IPS-18c (cell line): Measurements from ENCODE around the gene ENPEP.
"Not testable (repeated sequence)": the region's sequence is repeated elsewhere in the genome, so short reads cannot be mapped to it uniquely, and the experiment has no call there.

Experiments used
- H3K4me3 ChIP-seq: 2 replicates; pipeline ENCODE4 v1.7.0; 2013; ENCODE audit warnings: low read depth, mild to moderate bottlenecking, low read length, moderate library complexity; ENCODE audit not compliant: insufficient read depth
- H3K9me3 ChIP-seq: one replicate; pipeline ENCODE4 v1.6.1; 2013; ENCODE audit warnings: mild to moderate bottlenecking, low read length, moderate library complexity; ENCODE audit not compliant: control insufficient read depth, insufficient read depth

Gene ENPEP

GRCh38 chr4:110475881-110476818 lies at the start of gene ENPEP:
ENPEP (plus strand) TSS chr4:110476155; CDS start chr4:110476415, 260 bp downstream.
- no peaks in the 10 kb centered on the region for H3K9me3 ChIP-seq
- no peak within 1 kb of the TSS for H3K4me3 ChIP-seq

GRCh38 chr4:110431805-110432204 lies 44.1 kb upstream of the ENPEP start:
- not testable (repeated sequence) for H3K4me3 ChIP-seq, H3K9me3 ChIP-seq

- not testable (repeated sequence) for H3K9me3 ChIP-seq, H3K4me3 ChIP-seq
Observed at GRCh38 chr4:110437292-110437691, 38.7 kb upstream of the ENPEP start.

GRCh38 chr4:110439209-110439608 lies 36.7 kb upstream of the ENPEP start:
- not testable (repeated sequence) for H3K4me3 ChIP-seq, H3K9me3 ChIP-seq

- H3K9me3 ChIP-seq, result no peaks in the 10 kb centered on the region
- no peak overlapping the region for H3K4me3 ChIP-seq
Observed at GRCh38 chr4:110442309-110442708, 33.6 kb upstream of the ENPEP start.

GRCh38 chr4:110442788-110443187 lies 33.2 kb upstream of the ENPEP start:
- H3K9me3 ChIP-seq, result no peaks in the 10 kb centered on the region
- H3K4me3 ChIP-seq, result no peak overlapping the region

GRCh38 chr4:110449947-110450346 lies 26.0 kb upstream of the ENPEP start:
- H3K9me3 ChIP-seq, result no peaks in the 10 kb centered on the region

GRCh38 chr4:110452546-110452945 lies 23.4 kb upstream of the ENPEP start:
- no peaks in the 10 kb centered on the region for H3K9me3 ChIP-seq
- no peak overlapping the region for H3K4me3 ChIP-seq

More at GRCh38 chr4:110449947-110450346, 26.0 kb upstream of the ENPEP start:
- H3K4me3 ChIP-seq, result no peak overlapping the region

GRCh38 chr4:110454441-110454840 lies 21.5 kb upstream of the ENPEP start:
- H3K4me3 ChIP-seq, result no peak overlapping the region
- H3K9me3 ChIP-seq, result no peaks in the 10 kb centered on the region

- no peak overlapping the region for H3K4me3 ChIP-seq
- H3K9me3 ChIP-seq, result no peaks in the 10 kb centered on the region
Observed at GRCh38 chr4:110458494-110459266, 17.3 kb upstream of the ENPEP start.

- H3K9me3 ChIP-seq, result no peaks in the 10 kb centered on the region
- no peak overlapping the region for H3K4me3 ChIP-seq
Observed at GRCh38 chr4:110460074-110460746, 15.7 kb upstream of the ENPEP start.

- peaks cover 2% of the 10 kb centered on the region for H3K9me3 ChIP-seq
- H3K4me3 ChIP-seq, result no peak overlapping the region
Observed at GRCh38 chr4:110467400-110467799, 8.6 kb upstream of the ENPEP start.

GRCh38 chr4:110472583-110473329 lies 3.2 kb upstream of the ENPEP start:
- H3K4me3 ChIP-seq, result no peak overlapping the region

GRCh38 chr4:110474481-110474880 lies 1.5 kb upstream of the ENPEP start:
- no peak overlapping the region for H3K4me3 ChIP-seq
- no peaks in the 10 kb centered on the region for H3K9me3 ChIP-seq

More at GRCh38 chr4:110472583-110473329, 3.2 kb upstream of the ENPEP start:
- H3K9me3 ChIP-seq, result no peaks in the 10 kb centered on the region

- not testable (repeated sequence) for H3K4me3 ChIP-seq, H3K9me3 ChIP-seq
Observed at GRCh38 chr4:110475080-110475479, 875 bp upstream of the ENPEP start.

GRCh38 chr4:110477836-110478235 lies 1.9 kb downstream of the ENPEP start:
- no peak overlapping the region for H3K4me3 ChIP-seq

GRCh38 chr4:110480031-110480549 lies 4.1 kb downstream of the ENPEP start:
- Histone ChIP-seq H3K4me3 (no peak overlapping the region), H3K9me3 (no peaks in the 10 kb centered on the region)

More at GRCh38 chr4:110477836-110478235, 1.9 kb downstream of the ENPEP start:
- no peaks in the 10 kb centered on the region for H3K9me3 ChIP-seq
